Measurements from ENCODE around the gene IMMP2L. TPM values are rescaled to one million over a fixed set of nuclear protein-coding genes. Genes with fewer than 3 reads are reported as not detected.

IMMP2L gene
- total RNA-seq, 2 experiments from 2014 or later: 15.8 to 25.8 TPM

- ATAC-seq: no peak
- H3K27ac Mint-ChIP-seq: no peak overlapping the region
- intact Hi-C loops (cut with DNase I, micrococcal nuclease): no loop called here
Observed at GRCh38 chr7:111215550-111215949, 346.7 kb downstream of the IMMP2L start.

GRCh38 chr7:111212857-111213523, 349.3 kb downstream of the IMMP2L start:
- Mint-ChIP-seq H3K4me1 (peaks cover 6% of the 10 kb centered on the region), H3K36me3 (ENCODE audit: low read depth) (peaks cover 9% of the 10 kb centered on the region), H3K9me3 (ENCODE audit: low read depth) (no peaks in the 10 kb centered on the region), H3K27ac (no peak overlapping the region), H3K27me3 (no peaks in the 10 kb centered on the region), H3K4me3 (no peak overlapping the region)
- ChIA-PET POLR2A (no interaction called here), CTCF (interaction anchor here (0.6 kb wide), 2 partner anchors 71 to 137 kb away, joined by 3 to 4 read pairs; no protein-coding TSS in a partner anchor)
- DNase-seq (no peak), ATAC-seq (no peak)
- intact Hi-C loops (cut with DNase I, micrococcal nuclease): no loop called here

More at GRCh38 chr7:111215550-111215949, 346.7 kb downstream of the IMMP2L start:
- DNase-seq: no peak
- Mint-ChIP-seq H3K36me3 (ENCODE audit: low read depth) (peaks cover 7% of the 10 kb centered on the region), H3K4me3 (no peak overlapping the region), H3K4me1 (peaks cover 6% of the 10 kb centered on the region), H3K9me3 (ENCODE audit: low read depth) (no peaks in the 10 kb centered on the region), H3K27me3 (no peaks in the 10 kb centered on the region)
- ChIA-PET POLR2A (no interaction called here), CTCF (interaction anchor here (0.8 kb wide), 1 partner anchor 9 kb away, joined by 4 read pairs; no protein-coding TSS in a partner anchor)

GRCh38 chr7:111210996-111211395, 351.3 kb downstream of the IMMP2L start:
- intact Hi-C loops (cut with DNase I, micrococcal nuclease): no loop called here
- Mint-ChIP-seq H3K9me3 (ENCODE audit: low read depth) (no peaks in the 10 kb centered on the region), H3K27ac (no peak overlapping the region), H3K27me3 (no peaks in the 10 kb centered on the region), H3K4me1 (peaks cover 6% of the 10 kb centered on the region), H3K36me3 (ENCODE audit: low read depth) (peaks cover 9% of the 10 kb centered on the region), H3K4me3 (no peak overlapping the region)
- ChIA-PET CTCF (no interaction called here), POLR2A (interaction anchor here (0.6 kb wide), 1 partner anchor 72 kb away, joined by 3 read pairs; no protein-coding TSS in a partner anchor)
- no peak for DNase-seq
- no peak for ATAC-seq

- Mint-ChIP-seq H3K4me1 (no peaks in the 10 kb centered on the region), H3K4me3 (no peak overlapping the region), H3K36me3 (ENCODE audit: low read depth) (peaks cover 8% of the 10 kb centered on the region), H3K27me3 (no peaks in the 10 kb centered on the region), H3K9me3 (ENCODE audit: low read depth) (no peaks in the 10 kb centered on the region), H3K27ac (no peak overlapping the region)
- ATAC-seq (no peak), DNase-seq (no peak)
- intact Hi-C loops (cut with DNase I, micrococcal nuclease): no loop called here
- ChIA-PET CTCF (interaction anchor here (0.9 kb wide), 1 partner anchor 15 kb away, joined by 4 read pairs; no protein-coding TSS in a partner anchor), POLR2A (no interaction called here)
Observed at GRCh38 chr7:111210043-111210442, 352.2 kb downstream of the IMMP2L start.

GRCh38 chr7:111205251-111205650, 357.0 kb downstream of the IMMP2L start:
- DNase-seq (no peak), ATAC-seq (no peak)
- Mint-ChIP-seq H3K27me3 (no peaks in the 10 kb centered on the region), H3K27ac (no peak overlapping the region), H3K9me3 (ENCODE audit: low read depth) (peaks cover 8% of the 10 kb centered on the region), H3K4me1 (no peaks in the 10 kb centered on the region), H3K4me3 (no peak overlapping the region), H3K36me3 (ENCODE audit: low read depth) (peaks cover 7% of the 10 kb centered on the region)
- intact Hi-C loops (cut with DNase I, micrococcal nuclease): no loop called here
- CTCF ChIA-PET: no interaction called here
- POLR2A ChIA-PET: interaction anchor here (0.6 kb wide), 1 partner anchor 563 kb away, joined by 3 read pairs; no protein-coding TSS in a partner anchor

- peaks cover 9% of the 10 kb centered on the region for H3K4me1 Mint-ChIP-seq
- no peaks in the 10 kb centered on the region for H3K27me3 Mint-ChIP-seq
- ChIA-PET CTCF (interaction anchor here (0.6 kb wide), 1 partner anchor 13 kb away, joined by 3 read pairs; no protein-coding TSS in a partner anchor), POLR2A (no interaction called here)
- intact Hi-C loops (cut with DNase I, micrococcal nuclease): no loop called here
- no peak for DNase-seq
- peaks cover 8% of the 10 kb centered on the region for H3K9me3 Mint-ChIP-seq (ENCODE audit: low read depth)
- H3K27ac Mint-ChIP-seq: no peak overlapping the region
- H3K36me3 Mint-ChIP-seq (ENCODE audit: low read depth): peaks cover 8% of the 10 kb centered on the region
- no peak for ATAC-seq
- H3K4me3 Mint-ChIP-seq: no peak overlapping the region
Observed at GRCh38 chr7:111202321-111202720, 360.0 kb downstream of the IMMP2L start.

- POLR2A ChIA-PET: no interaction called here
- ATAC-seq (no peak), DNase-seq (no peak)
- H3K4me3 Mint-ChIP-seq: no peak overlapping the region
- no peak overlapping the region for H3K27ac Mint-ChIP-seq
- H3K36me3 Mint-ChIP-seq (ENCODE audit: low read depth): peaks cover 11% of the 10 kb centered on the region
- peaks cover 8% of the 10 kb centered on the region for H3K9me3 Mint-ChIP-seq (ENCODE audit: low read depth)
- H3K4me1 Mint-ChIP-seq: peaks cover 9% of the 10 kb centered on the region
- no peaks in the 10 kb centered on the region for H3K27me3 Mint-ChIP-seq
- CTCF ChIA-PET: interaction anchor here (0.6 kb wide), 1 partner anchor 432 kb away, joined by 3 read pairs; no protein-coding TSS in a partner anchor
- intact Hi-C loops (cut with DNase I, micrococcal nuclease): no loop called here
Observed at GRCh38 chr7:111199643-111200042, 362.6 kb downstream of the IMMP2L start.

GRCh38 chr7:111198255-111198654, 364.0 kb downstream of the IMMP2L start:
- peak; percentile 64 for ATAC-seq
- POLR2A ChIA-PET: no interaction called here
- H3K4me1 Mint-ChIP-seq: peaks cover 9% of the 10 kb centered on the region
- intact Hi-C loops (cut with DNase I, micrococcal nuclease): no loop called here
- no peak overlapping the region for H3K27ac Mint-ChIP-seq
- no peak overlapping the region for H3K4me3 Mint-ChIP-seq
- CTCF ChIA-PET: no interaction called here
- H3K9me3 Mint-ChIP-seq (ENCODE audit: low read depth): peaks cover 8% of the 10 kb centered on the region
- no peaks in the 10 kb centered on the region for H3K27me3 Mint-ChIP-seq
- peaks cover 11% of the 10 kb centered on the region for H3K36me3 Mint-ChIP-seq (ENCODE audit: low read depth)
- DNase-seq: peak; percentile 4

- Mint-ChIP-seq H3K27ac (no peak overlapping the region), H3K9me3 (ENCODE audit: low read depth) (no peaks in the 10 kb centered on the region), H3K4me1 (peaks cover 9% of the 10 kb centered on the region), H3K27me3 (no peaks in the 10 kb centered on the region), H3K4me3 (no peak overlapping the region), H3K36me3 (ENCODE audit: low read depth) (peaks cover 5% of the 10 kb centered on the region)
- intact Hi-C loops (cut with DNase I, micrococcal nuclease): no loop called here
- CTCF ChIA-PET: no interaction called here
- DNase-seq: no peak
- ATAC-seq: no peak
- POLR2A ChIA-PET: no interaction called here
Observed at GRCh38 chr7:111196655-111197054, 365.6 kb downstream of the IMMP2L start.

GRCh38 chr7:111192614-111193413, 369.5 kb downstream of the IMMP2L start:
- no peak for ATAC-seq
- H3K4me3 Mint-ChIP-seq: no peak overlapping the region
- ChIA-PET CTCF (interaction anchor here (0.7 kb wide), 1 partner anchor 277 kb away, joined by 3 read pairs; no protein-coding TSS in a partner anchor), POLR2A (no interaction called here)
- no peak overlapping the region for H3K27ac Mint-ChIP-seq
- no peak for DNase-seq
- peaks cover 3% of the 10 kb centered on the region for H3K36me3 Mint-ChIP-seq (ENCODE audit: low read depth)
- no peaks in the 10 kb centered on the region for H3K27me3 Mint-ChIP-seq
- H3K9me3 Mint-ChIP-seq (ENCODE audit: low read depth): no peaks in the 10 kb centered on the region
- intact Hi-C loops (cut with DNase I, micrococcal nuclease): no loop called here
- H3K4me1 Mint-ChIP-seq: no peaks in the 10 kb centered on the region

- CTCF ChIA-PET: interaction anchor here (0.7 kb wide), 1 partner anchor 19 kb away, joined by 3 read pairs; no protein-coding TSS in a partner anchor
- DNase-seq: no peak
- intact Hi-C loops (cut with DNase I, micrococcal nuclease): no loop called here
- ATAC-seq: no peak
- Mint-ChIP-seq H3K27me3 (no peaks in the 10 kb centered on the region), H3K4me1 (no peaks in the 10 kb centered on the region), H3K9me3 (ENCODE audit: low read depth) (no peaks in the 10 kb centered on the region), H3K4me3 (no peak overlapping the region), H3K27ac (no peak overlapping the region), H3K36me3 (ENCODE audit: low read depth) (no peaks in the 10 kb centered on the region)
- POLR2A ChIA-PET: no interaction called here
Observed at GRCh38 chr7:111190804-111191203, 371.5 kb downstream of the IMMP2L start.

- peaks cover 4% of the 10 kb centered on the region for H3K4me1 Mint-ChIP-seq
Observed at GRCh38 chr7:111184987-111185386, 377.3 kb downstream of the IMMP2L start.

More at GRCh38 chr7:111184987-111185386, 377.3 kb downstream of the IMMP2L start:
- ATAC-seq (no peak), DNase-seq (no peak)
- no peaks in the 10 kb centered on the region for H3K27me3 Mint-ChIP-seq
- no peak overlapping the region for H3K27ac Mint-ChIP-seq
- intact Hi-C loops (cut with DNase I, micrococcal nuclease): no loop called here
- ChIA-PET CTCF (no interaction called here), POLR2A (no interaction called here)
- H3K9me3 Mint-ChIP-seq (ENCODE audit: low read depth): no peaks in the 10 kb centered on the region
- H3K4me3 Mint-ChIP-seq: no peak overlapping the region
- no peaks in the 10 kb centered on the region for H3K36me3 Mint-ChIP-seq (ENCODE audit: low read depth)
